ENCODE data around the gene ZWILCH.
"Not testable (repeated sequence)": the region's sequence is repeated elsewhere in the genome, so short reads cannot be mapped to it uniquely, and the experiment has no call there.

ZWILCH gene

GRCh38 chr15:66587020-66587419 lies 81.9 kb downstream of the ZWILCH start:
- DNase-seq, result no peak

DNA sequence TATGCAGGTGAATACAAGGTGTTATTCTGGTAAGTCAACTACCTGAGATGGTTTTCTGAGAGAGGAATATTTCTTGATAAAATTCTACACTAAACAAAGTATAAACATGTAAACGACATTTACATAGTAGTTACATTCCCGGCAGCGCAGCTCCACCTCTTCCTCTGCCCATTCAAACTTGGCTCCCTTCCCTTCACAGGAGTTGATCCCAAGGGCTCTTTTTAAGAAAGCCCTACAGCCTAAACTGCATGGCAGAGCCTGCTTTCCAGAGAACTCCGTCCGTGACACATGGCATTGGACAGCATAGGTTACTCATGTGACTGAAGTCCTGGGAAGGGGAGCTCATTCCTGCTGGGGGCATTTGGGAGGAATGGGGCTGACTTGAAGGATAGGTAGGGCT lies 82.6 kb downstream of the ZWILCH start:
- DNase-seq, result no peak

DNA sequence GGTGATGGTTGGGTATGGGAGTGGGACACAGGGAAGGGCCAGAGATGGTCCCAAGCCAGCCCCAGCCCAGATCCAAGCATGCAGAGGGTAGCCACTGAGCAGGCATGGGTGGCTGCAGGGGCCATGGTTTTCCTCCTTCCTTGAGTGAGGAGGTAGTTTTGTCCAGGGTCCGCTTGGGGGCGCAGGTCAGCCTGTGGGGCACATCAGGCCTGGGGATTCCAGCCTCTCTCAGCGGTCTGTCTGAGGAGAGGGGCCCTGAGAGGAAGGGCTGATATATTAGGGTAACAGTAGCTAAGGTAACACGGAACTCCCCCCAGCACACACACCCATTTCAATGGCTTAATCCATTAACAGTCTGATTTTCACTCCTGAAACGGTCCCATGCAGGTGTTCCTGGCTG lies 83.4 kb downstream of the ZWILCH start:
- DNase-seq, result no peak

DNA sequence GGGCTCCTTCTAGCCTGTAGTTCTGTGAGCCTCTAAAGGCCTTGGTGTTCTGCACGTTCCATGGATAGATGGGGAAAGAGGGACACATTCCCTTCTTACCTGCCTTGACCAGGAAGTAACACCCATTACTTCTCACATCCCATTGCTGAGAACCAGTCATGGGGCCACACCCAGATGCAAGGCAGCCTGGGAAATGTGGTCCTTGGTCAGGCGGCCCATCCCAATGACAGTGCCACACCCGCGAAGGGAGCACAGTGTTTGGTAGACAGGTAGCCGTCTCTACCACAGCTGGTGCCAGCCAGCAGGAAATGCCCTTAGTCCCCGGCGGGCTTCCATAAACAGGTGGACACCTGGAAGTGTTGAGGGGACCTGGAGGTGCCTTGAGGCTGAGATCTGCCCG lies 83.8 kb downstream of the ZWILCH start:
- no peak for DNase-seq

- not testable (repeated sequence) for DNase-seq
Measured at GRCh38 chr15:66589429-66589828, 84.3 kb downstream of the ZWILCH start.

DNA sequence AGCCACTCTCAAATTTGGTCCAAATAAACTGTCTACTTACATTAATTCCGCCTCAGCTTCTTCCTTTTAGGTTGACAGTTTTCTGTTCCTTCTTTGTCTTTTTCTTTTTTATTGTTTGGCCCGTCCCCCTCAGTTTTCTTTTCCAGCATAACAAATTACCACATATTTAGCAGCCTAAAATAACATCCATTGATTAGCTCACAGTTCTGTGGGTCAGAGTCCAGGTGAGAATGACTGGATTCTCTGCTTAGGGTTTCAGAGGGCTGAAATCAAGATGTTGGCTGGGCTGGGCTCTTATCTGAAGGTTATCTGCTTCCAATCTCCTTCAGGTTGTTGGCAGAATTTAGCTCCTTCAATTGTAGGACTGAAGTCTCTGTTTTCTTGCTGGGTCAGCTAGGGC lies 85.3 kb downstream of the ZWILCH start:
- DNase-seq, result no peak

DNA sequence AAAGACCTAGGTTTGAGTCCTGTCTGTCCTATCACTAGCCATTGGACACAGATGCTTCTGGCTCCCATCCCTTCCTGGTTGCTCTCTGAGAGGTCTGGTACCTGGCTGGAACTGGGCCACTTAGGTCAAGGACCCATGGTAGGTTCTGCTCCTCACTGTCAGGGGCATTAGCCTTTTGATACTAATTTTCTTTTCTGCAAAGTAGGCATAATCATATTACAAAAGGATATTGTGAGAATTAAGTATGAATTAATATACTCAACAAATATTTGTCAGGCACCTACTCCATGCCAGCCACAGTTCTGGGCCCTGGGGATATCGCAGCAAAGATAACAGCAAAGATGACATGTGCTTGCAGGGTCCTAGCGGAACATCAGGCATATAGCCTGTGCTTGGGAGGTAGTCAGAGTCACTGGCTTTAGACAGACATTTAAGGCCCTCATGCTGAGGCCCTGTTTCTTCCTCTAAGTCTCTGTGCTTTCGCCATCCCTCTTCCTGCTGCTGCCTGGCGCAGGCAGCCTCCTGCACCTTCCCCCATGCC lies 86.3 kb downstream of the ZWILCH start:
- no peak for DNase-seq

GRCh38 chr15:66592505-66593218 lies 87.5 kb downstream of the ZWILCH start:
- DNase-seq, result no peak

DNA sequence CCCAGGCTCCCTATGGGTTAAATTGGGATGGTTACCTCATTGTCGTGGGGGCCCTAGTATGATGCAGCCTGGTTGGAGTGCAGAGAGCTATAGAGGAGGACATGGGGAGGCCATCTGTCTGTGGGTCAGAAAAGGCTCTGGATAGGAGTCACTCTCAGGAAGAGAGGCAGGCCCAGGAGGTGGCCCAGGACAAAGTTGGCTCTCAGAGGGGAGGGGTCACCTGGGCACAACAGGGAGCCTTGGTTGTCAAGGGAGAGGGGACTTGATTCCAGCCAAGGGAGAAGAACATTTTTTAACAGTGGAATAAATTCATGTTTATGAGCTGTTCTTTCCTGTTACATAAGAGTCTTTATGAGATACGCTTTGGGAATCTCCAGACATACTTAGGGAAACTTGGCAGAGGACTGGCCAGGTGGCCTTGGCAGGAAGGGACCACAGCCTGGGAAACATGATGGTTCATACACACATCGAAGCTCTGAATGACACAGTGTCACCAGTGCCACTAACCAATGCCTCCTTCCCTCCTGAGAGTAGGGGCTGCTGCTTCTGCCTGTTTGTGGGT lies 88.2 kb downstream of the ZWILCH start:
- DNase-seq, result no peak

DNA sequence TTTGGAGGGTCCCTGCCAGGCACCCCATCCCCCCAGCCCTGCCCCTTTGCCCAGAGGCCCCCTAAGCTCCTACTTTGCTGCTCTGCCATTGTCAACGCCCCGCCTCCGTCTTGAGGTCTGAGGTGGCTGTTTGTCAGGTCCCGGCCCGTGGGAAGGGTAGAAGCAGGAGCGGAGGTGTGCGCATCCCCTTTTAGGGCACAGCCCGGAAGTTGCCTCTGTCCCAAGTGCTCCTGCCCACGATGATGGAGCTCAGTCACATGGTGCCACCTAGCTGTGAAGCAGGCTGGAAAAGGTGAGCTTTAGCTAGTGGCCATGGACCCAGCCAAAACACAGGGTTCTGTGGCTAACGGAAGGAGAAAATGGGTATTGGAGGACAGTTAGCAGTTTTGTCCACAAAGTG lies 89.2 kb downstream of the ZWILCH start:
- DNase-seq, result no peak

DNA sequence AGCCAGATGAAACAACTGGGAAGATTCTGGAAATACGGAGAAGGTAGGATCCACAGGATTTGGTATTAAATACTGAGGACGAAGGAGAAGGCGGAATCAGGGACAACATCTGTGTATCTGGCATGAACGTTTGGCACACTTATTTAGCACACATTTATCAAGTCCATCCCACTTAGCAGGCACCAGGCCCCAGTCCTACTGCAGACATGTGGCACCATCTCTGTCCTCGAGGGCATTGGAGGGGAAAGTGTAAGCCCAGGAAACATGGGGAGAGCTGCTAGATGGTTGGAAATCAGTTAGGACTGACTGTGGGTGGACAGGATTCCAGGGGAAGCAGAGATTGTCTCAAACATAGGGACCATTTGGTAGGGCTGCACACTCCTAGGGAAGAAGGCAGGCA lies 89.7 kb downstream of the ZWILCH start:
- DNase-seq, result no peak

DNA sequence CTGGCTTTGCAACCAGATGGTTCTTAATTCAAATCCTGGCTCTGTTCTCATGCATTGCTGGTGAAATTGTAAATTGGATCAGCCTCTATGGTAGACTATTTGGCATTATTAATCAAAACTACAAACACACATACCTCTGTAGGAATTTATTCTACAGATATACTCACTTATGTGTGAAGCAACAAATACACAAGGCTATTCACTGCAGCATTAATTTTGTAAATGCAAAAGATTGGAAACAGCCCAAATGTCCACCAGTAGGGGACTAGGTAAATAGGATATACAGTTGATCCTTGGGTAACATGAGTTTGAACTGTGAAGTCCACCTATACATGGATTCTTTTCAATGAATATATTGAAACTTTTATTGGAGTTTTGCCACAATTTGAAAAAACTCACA lies 90.2 kb downstream of the ZWILCH start:
- no peak for DNase-seq

- no peak for DNase-seq
Measured at GRCh38 chr15:66595931-66596545, 90.9 kb downstream of the ZWILCH start.

GRCh38 chr15:66598095-66598815 lies 93.1 kb downstream of the ZWILCH start:
- no peak for DNase-seq

All from CD4-positive, alpha-beta T cell treated with Interleukin-4 for 1 hour (primary cell).